Stimulated activated CD4-positive, alpha-beta T cell treated with anti-CD3 and anti-CD28 coated beads, TNF-alpha, amount 100 ng/mL, for 24 hours (primary cell): ENCODE data around the gene TAX1BP1.
"Not testable (repeated sequence)": the region's sequence is repeated elsewhere in the genome, so short reads cannot be mapped to it uniquely, and the experiment has no call there.

Experiments
- DNase-seq, 3 experiments: peaks; one replicate each; pipeline ENCODE4 v3.0.0-alpha.2; 2020; ENCODE audit warnings: low read depth in 3 of 3

The TAX1BP1 gene

DNA sequence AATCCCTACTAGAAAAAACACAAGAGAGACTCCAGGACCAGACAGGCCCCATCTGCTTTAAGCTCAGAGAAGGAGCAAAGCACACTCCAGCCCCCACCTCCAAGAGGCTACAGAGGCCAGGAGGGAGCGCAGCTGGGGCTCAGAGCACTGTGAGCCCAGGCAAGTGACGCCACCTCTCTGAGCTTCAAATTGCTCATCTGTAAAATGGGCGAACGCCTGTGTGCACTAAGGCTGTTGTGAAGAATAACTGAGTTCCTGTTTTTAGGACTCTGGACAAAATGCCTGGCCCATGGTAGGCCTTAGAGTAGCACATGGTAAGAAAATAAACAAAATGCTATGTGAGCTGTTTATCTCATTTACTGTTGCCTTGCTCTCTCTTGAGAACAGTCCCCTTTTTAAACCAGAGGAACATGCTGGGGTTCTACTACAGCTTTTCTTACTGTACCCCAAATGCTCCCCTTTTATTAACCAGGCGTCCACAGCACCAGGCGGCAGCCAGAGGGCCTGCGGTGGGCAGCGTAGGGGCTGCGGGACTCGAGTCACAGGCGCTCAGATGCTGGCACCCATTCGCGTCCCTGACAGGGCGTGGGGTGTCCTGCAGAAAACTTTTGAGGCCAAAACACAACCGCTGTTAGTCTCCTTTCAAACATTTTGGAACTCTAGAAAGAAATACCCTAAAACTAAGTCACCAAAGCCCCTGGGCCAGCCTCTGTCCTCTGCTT is 103.8 kb downstream of the TAX1BP1 start:
- no peak for DNase-seq

DNA sequence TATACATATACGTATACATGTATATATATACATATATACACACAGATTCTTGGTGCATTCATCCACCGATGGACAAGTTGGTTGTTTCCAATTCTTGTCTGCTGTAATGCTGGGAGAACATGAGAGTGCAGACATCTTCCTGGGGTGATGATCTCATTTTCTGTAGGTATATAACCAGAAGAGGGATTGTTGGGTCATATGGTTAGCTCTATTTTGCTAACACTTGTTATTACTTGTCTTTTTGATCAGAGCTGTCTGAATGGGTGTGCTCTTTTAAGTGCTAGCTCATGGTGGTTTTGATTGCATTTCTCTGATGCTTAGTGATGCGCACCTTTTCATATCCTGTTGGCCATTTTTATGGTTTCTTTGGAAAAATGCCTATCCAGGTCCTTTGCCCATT is 106.4 kb downstream of the TAX1BP1 start:
- DNase-seq, result no peak

DNA sequence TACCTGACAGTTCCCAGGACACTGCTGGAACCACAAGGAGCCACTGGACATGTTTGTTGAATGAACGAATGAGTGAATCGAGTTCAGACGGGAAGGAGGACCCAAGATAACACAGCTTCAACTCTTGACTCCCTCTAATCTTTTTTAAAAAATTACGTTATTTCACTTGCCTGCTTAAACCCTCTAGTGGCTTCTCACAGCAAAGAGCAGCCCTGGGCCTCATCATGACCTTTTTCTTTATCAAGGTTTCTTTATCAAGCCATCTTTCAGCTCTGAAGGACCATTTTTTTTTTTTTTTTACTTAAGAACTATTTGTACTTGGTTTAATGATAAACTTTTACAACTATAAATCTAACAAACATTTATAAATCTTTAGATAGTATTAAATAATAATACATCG is 110.6 kb downstream of the TAX1BP1 start:
- no peak for DNase-seq

DNA sequence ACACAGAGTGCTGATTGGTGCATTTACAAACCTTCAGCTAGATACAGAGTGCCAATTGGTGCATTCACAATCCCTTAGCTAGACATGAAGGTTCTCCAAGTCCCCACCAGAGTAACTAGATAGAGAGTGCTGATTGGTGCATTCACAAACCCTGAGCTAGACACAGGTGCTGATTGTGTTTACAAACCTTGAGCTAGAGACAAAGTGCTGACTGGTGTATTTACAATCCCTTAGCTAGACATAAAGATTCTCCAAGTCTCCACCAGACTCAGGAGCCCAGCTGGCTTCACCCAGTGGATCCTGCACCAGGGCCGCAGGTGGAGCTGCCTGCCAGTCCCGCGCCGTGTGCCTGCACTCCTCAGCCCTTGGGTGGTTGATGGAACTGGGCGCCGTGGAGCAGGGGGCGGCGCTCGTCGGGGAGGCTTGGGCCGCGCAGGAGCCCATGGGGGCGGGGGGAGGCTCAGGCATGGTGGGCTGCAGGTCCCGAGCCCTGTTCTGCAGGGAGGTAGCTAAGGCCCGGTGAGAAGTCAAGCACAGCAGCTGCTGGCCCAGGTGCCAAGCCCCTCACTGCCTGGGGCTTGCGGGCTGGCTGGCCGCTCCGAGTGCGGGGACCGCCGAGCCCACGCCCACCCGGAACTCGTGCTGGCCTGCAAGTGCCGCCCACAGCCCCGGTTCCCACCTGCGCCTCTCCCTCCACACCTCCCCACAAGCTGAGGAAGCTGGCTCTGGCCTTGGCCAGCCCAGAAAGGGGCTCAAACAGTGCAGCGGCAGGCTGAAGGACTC is 116.9 kb downstream of the TAX1BP1 start:
- not testable (repeated sequence) for DNase-seq

DNA sequence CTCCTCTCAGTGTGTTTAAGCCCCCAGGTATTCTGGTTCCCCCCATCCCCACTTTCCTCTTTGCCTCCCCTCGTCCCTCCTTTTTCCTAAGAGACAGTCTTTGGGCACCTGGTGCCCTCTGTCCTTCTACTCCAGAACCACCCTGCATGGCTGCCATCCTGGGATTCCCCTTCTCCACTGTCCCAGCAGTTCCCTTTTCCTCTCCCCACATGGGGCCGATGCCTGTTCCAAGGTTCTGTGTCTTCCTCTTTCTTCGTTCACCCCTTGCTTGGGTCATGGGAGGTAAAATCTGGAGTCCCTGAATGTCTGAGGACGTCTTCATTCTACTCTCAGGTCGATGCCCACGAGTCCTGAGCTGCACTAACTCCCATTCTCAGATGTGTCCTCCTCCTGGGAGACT is 120.8 kb downstream of the TAX1BP1 start:
- no peak for DNase-seq

DNA sequence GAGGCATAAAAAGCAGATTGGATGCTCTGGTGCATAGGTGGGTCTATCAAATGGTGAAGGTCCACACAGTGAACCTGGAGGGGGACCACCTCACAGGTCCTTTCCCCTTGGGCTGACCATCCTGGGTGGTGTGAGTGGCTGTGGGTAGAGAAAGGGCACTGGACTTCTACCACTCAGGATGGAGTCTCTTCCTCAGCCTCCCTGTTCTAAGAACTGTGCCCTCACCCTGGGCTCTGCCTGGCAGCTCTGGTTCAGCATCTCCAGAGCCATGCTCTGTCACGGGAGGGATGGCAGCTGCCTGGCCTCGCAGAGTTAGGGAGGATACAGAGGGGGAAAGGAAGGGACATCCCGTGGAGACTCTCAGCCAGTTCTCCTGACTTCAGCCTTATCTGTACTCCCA is 121.8 kb downstream of the TAX1BP1 start:
- DNase-seq, result no peak

DNA sequence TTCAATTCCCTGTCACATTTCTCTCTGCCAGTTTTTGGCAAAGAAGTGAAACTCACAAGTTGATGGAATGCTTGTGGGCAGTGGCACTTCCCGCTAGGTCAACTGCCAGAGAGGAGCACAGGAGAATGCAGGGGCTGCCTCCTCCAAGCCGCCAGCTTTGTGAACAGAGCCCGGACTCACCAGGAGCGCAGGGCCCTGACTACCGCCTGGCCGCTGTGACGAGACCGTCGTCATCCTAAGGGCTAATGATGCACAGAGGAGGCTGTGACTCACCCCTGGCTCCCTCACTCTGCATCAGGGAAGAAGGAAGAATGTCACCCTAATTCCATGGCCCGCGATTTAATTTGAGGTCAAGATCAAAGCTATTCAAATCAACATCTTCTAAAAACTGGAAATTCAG is 123.9 kb downstream of the TAX1BP1 start:
- DNase-seq, result no peak

DNA sequence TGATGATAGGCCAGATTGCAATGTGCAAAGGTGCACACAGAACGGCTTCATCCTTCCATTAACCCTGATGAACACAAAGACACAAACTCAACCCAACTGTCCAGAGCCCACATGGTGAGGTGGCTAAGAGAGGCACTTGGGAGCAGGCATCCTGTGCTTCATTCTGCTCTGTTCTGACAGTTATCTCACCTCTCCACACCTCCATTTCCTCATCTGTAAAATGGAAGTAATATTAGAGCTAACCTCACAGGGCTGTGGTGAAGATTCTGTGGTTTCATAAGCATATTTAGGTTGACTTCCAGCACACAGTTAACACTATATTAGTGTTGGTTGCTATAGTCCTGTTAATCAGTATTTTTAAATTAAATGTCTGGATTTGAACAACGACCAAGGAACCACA is 126.3 kb downstream of the TAX1BP1 start:
- DNase-seq, result no peak

DNA sequence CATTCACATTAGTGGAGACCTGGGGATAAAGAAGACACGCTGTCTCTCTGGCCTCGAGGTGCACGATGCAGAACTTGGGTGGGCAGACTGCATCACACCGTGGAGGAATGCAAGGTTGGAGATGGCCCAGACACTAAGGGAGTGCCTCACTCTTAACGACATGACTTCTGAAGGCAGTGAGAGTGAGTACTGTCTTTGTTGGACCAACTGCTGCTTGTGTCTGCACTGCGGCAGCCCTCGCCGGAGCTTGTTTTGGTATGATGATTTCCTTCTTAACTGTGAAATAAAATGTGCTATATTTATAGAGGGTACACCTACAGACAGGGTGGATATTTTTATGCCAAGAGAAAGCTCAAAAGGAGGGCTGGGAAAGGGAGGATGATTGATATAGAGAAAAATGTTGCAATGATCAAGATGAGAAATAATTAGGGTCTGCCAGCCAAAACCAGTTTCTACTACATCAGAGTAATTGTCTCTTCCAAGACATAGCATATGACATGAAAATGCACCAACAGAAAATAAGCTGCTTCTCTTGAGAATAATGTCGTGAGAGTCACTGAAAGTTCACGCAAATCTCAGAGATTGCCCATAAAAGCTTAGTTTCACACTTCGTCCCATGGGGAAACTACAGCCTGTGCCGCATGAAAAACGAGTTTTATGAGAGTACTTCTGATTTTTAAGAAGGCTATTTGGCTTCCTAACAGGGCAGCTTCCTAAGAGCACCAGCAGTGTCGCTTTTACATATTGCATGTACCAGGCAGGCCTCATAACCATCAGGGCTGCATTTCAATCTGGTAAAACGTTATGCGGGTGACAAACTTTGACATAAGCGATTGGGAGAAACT is 127.1 kb downstream of the TAX1BP1 start:
- no peak for DNase-seq

DNA sequence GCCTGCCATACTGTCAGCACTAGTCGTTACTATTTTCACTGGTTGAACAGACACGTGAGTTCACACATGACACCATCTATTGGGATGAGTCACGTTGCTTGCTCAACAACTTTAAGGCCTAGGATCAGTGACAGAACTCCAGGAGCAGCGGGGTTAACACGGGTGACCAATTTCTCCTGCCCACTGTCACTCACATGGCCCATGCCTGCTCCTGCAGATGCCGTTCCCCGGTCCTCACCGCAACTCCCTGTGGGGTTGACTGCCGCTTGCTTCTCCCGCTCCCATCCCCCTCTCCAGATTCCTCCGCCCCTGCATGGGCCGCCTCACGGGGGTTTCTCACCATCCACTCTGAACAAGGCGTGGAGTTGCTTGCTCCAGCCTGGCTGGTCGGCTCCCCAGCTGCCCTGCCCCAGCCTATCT is 128.2 kb downstream of the TAX1BP1 start:
- no peak for DNase-seq

DNA sequence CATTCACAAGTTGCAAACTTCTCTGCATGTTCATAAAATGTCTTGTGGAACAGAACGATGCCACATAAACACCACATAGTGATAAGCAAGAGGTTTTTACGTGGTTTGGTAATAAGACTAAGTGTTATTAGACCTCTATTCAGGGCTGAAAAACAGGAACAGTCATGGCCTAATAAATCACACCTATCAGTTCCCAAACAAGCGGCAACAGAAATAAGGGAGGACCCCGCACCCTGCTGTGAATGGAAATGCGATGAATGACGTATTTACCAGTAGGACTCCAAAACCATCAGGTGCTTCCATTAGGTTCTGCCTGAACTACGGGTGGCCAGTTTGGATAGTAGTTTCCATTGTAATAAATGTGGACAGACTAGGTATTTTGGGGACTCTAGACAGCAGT is 129.1 kb downstream of the TAX1BP1 start:
- no peak for DNase-seq

DNA sequence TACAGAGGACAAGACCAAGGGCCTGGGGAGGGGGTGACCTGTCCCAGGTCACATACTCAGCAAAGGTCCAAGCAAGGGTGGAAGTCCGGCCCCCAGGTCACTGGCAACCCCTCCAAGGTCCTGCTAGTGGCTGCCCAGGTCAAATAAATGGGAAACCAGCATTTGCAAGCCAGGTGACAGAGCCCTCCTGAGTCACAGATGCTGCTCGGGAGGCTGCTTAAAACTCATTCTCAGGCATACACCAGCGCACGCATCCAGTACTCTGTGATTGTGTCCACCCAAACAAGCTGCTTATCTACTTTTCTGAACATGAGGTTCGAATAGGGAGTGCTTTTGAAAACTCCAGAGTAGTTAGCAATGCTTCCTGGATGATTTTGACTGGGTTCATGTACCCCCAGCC is 130.6 kb downstream of the TAX1BP1 start:
- no peak for DNase-seq

DNA sequence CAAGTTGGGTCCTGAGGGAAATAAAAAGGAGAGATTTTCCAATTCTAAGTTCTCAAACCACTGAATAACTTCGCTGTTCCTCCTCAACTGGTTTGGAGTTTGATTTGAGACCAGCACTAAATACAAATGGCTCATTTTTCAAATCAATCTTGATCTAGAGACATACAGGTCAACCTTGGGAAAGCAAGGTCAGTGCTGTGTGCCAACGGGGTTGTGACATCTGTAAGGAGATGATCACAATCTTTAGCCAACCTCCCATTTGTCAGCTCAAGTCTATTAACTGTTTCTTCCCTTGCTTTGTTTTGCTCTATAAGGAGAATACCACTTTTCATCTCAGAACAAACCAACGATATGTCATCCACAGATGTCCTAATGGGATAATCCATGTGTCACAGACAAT is 131.1 kb downstream of the TAX1BP1 start:
- no peak for DNase-seq

DNA sequence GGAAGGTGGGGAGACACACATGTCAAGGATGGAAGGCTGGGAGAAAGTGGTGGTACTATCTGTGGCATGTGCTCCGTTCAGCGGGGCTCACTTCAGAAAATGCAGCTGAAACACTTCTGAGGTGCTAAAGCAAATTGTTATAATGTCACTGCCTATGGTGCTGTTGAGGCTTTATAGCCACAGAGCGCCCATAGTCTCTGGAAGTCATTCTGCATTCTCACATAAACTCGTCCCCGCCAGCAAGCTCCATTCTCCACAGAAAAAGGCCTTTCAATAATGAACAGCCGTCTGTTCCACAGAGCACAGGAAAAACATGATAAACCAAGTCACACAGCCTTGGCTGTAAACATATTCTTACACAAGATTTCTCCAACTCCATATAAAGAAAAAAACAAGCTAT is 131.9 kb downstream of the TAX1BP1 start:
- no peak for DNase-seq

DNA sequence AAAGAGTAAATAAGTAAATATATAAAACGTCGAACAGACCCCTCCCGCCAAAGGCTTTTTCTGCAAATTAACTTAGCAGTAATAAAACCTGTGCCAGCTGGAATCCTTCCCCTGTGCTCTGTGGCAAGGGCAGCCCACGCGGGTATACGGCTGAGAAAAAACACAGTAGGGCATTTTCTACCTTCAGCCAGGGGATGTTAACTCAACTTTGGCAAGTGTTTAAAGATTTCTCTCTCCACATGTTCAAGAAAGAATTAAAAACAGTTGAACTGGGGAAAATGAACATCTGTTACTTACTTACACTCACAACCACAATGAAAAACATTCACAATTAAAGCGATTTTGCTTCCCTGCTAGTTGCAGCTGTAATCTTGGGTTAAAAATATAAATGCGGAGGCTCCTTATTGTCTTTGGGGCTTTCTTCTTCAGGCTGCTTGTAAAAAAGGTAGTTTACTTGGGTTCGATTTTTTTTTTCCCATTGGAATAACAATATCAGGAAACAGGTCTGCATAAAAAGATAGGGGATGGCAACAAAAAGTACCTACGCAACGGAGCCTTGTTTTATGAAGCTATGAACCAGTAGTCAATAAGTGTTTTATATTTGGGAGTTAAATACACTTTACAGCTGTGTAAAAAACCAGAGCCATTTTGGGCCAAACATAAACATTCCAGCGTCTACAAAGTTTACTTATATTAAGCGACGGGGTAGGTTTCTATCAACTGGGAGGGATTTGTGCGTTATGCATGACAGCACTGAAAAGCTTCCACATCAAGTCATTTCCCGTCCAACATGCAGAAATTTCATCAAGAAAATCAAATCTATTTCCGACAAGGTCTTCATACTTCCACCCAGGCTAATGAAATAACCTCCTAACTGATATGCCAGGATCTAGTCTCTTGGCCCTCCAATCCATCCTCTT is 132.7 kb downstream of the TAX1BP1 start:
- DNase-seq, result no peak

DNA sequence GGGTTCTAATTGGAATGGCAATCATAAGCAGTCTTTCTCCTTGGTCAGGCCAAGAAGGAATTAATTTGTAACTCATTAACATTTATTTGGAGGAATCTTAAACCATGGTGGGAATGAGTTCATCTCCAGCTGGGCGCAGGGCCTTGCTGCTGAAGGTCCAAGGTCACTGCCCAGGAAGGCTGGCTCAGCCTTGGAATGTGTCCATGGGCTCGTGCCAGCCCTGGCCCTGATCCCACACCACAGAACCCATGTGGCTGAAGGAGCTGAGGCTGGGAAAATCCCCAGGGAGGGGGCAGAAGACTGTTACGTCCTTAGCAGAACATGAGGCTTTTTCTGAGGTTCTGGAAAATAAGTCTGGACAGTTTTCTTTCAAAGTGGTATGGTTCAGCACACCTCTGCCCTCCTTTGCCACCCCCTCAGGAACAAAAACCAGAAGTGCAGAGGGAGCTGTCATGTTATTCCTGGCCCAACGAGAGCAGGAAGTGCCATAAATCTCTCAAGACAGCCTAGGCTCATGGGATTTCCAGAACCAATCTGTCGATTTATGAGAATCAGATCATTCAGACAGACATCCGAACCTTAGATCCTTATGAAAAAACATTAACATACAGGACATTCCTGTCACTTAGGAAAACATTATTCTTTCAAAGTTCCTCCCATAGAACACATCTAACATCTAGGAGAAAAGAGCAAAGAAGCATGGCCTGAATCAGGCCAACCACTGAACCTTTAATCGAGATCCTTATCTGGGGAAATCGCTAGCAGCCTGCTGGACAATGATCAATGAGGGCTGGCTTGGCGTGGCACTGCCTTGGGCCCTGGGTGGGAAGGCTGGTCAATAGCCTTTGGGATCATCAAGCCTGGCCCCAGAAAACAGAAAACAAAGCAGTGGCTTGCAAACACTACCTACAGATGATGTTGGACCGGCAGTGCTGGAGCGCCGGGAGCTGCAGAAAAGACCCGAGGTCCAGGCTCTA is 134.3 kb downstream of the TAX1BP1 start:
- DNase-seq, result no peak

DNA sequence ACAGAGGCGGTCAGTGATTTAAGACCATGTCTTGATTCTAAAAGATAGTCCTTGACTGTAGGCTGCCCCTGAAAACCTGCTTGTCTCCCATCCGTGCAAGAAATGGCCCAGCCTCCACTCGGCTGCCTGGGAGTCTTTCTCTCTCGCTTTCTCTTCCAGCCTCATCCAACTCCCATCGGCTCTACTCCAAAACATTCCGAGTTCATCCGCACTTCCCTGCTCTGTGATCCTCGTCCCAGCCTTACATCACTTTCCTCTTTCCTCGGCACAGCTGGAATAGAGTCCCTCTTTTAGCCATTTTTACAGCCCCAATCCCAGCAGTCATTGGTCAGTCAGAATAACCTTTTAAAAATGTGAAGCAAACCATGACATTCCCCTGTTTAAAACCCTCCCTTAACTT is 135.1 kb downstream of the TAX1BP1 start:
- DNase-seq, result no peak

DNA sequence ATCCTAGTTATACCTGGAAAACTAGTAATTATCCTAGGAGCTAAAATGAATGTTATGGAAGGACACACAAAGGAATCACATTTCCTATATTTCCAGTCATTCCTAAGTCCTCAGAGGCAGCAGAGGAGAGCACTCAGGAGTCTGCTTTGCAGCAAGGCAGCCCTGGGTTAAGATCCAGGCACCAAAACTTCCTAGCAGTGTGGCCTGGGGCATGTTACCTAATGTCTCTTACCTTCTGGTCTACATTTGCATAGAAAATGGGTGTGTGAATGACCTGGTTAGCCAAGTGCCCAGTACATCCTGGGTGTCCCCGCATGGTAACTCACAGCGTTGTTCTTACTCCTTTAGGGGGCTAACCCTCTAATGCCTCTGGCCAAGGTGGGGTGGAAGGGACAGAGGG is 135.9 kb downstream of the TAX1BP1 start:
- no peak for DNase-seq

DNA sequence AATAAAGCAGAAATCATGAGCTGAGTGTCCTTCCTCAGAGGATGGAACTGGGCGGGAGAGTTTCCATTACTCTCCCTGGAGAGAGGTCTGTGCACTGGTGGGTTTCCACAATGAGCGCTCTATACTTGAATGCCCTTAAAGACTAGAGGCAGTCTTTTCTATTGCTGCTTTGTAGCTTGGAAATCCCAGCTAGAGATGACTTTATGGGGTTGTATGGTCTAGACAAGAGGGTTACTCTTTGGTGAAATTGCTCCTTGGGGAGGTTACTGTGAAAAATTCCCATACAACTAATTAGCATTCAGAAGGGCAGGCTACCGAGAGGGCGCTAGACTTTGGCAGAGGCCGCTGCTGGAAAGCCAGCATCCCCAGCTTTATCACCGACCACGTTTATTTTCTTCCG is 136.8 kb downstream of the TAX1BP1 start:
- DNase-seq, result no peak
